ENCODE measurements around the gene FAM177A1. TPM values are rescaled to one million over a fixed set of nuclear protein-coding genes. Genes with fewer than 3 reads are reported as not detected.
A peak's percentile ranks its signal among the peaks of the same experiment; 100 is the strongest.

Gene FAM177A1
- total RNA-seq, 1 donor from 2014 or later = 94.8 TPM

DNA sequence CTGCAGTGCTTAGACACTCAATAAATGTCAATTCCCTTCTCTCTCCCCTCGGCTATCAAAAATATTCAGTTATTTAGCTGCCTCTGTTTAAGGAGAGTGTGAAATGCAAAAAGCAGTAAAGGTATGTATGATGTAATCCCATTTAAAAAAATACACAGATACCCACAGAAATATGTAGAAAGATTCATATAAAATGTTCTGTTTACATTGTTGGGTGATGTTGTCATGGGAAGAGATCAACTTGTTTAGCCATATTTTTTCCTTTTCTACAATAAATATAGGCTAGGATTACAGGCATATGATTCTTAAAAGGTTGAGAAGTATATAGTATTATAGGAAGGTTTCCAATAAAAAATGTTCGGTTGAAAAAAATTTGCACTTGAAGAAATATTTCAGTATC is 68.0 kb downstream of the FAM177A1 start:
- Histone ChIP-seq H3K36me3 (ENCODE audit: insufficient read depth, low read length) (peaks cover 34% of the 10 kb centered on the region), H3K9ac (ENCODE audit: low read length) (no peak overlapping the region), H4K20me1 (ENCODE audit: insufficient read depth, low read length) (peaks cover 6% of the 10 kb centered on the region), H3K79me2 (ENCODE audit: insufficient read depth, low read length) (peaks cover 29% of the 10 kb centered on the region), H3K27me3 (ENCODE audit: insufficient read depth, low read length) (no peaks in the 10 kb centered on the region), H2AFZ (ENCODE audit: low read depth, low read length) (no peak overlapping the region), H3K4me2 (ENCODE audit: low read length) (no peak overlapping the region), H3K9me3 (ENCODE audit: insufficient read depth, low read depth, low read length) (peaks cover 2% of the 10 kb centered on the region), H3K4me1 (ENCODE audit: insufficient read depth, low read length) (no peaks in the 10 kb centered on the region), H3K4me3 (ENCODE audit: insufficient read depth, low read depth, low read length) (no peak overlapping the region), H3K27ac (ENCODE audit: low read depth, low read length) (peak overlapping the region; percentile 42)
- no peak for DNase-seq (ENCODE audit: low read depth)
- Mint-ChIP-seq H3K27ac (ENCODE audit: unreplicated experiment) (peak overlapping the region; percentile 35), H3K4me1 (ENCODE audit: low read depth, unreplicated experiment) (peaks cover 4% of the 10 kb centered on the region), H3K4me3 (ENCODE audit: unreplicated experiment) (no peak overlapping the region), H3K36me3 (ENCODE audit: low read depth, unreplicated experiment) (peaks cover 32% of the 10 kb centered on the region), H3K27me3 (ENCODE audit: low read depth, unreplicated experiment) (no peaks in the 10 kb centered on the region), H3K9me3 (ENCODE audit: unreplicated experiment) (no peaks in the 10 kb centered on the region)
- FAIRE-seq = no peak
- no peak for TF ChIP-seq EZH2 (IDR thresholded peaks at IDR 0.05; ENCODE audit: insufficient read depth, low read length)
- TF ChIP-seq, protein P1, sequence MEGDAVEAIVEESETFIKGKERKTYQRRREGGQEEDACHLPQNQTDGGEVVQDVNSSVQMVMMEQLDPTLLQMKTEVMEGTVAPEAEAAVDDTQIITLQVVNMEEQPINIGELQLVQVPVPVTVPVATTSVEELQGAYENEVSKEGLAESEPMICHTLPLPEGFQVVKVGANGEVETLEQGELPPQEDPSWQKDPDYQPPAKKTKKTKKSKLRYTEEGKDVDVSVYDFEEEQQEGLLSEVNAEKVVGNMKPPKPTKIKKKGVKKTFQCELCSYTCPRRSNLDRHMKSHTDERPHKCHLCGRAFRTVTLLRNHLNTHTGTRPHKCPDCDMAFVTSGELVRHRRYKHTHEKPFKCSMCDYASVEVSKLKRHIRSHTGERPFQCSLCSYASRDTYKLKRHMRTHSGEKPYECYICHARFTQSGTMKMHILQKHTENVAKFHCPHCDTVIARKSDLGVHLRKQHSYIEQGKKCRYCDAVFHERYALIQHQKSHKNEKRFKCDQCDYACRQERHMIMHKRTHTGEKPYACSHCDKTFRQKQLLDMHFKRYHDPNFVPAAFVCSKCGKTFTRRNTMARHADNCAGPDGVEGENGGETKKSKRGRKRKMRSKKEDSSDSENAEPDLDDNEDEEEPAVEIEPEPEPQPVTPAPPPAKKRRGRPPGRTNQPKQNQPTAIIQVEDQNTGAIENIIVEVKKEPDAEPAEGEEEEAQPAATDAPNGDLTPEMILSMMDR (IDR thresholded peaks at IDR 0.05; ENCODE audit: insufficient read depth, low read depth, low read length) = no peak

DNA sequence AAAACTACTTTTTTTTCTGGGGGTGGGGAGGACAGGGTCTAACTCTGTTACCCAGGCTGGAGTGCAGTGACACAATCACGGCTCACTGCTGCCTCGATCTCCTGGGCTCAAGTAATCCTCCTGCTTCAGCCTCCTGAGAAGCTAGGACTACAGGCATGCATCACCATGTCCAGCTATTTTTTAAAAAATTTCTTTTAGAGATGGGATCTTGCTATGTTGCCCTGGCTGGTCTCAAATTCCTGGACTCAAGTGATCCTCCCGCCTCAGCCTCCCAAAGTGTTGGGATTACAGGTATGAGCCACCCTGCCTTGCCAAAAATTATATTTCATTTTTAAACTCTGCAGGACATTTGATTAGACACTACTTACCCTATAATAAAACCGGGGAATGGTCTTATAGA is 70.2 kb downstream of the FAM177A1 start:
- Histone ChIP-seq H3K79me2 (ENCODE audit: insufficient read depth, low read length) (peaks cover 41% of the 10 kb centered on the region), H3K9me3 (ENCODE audit: insufficient read depth, low read depth, low read length) (peaks cover 2% of the 10 kb centered on the region), H3K4me3 (ENCODE audit: insufficient read depth, low read depth, low read length) (no peak overlapping the region), H3K27me3 (ENCODE audit: insufficient read depth, low read length) (no peaks in the 10 kb centered on the region), H3K36me3 (ENCODE audit: insufficient read depth, low read length) (peaks cover 22% of the 10 kb centered on the region), H3K27ac (ENCODE audit: low read depth, low read length) (no peak overlapping the region), H4K20me1 (ENCODE audit: insufficient read depth, low read length) (peaks cover 6% of the 10 kb centered on the region), H2AFZ (ENCODE audit: low read depth, low read length) (no peak overlapping the region), H3K9ac (ENCODE audit: low read length) (no peak overlapping the region), H3K4me2 (ENCODE audit: low read length) (no peak overlapping the region), H3K4me1 (ENCODE audit: insufficient read depth, low read length) (no peaks in the 10 kb centered on the region)
- H3K36me3 Mint-ChIP-seq (ENCODE audit: low read depth, unreplicated experiment) = peaks cover 30% of the 10 kb centered on the region
- TF ChIP-seq, protein P1 (IDR thresholded peaks at IDR 0.05; ENCODE audit: insufficient read depth, low read depth, low read length) = no peak
- no peak for TF ChIP-seq EZH2 (IDR thresholded peaks at IDR 0.05; ENCODE audit: insufficient read depth, low read length)
- DNase-seq (ENCODE audit: low read depth) (no peak), FAIRE-seq (no peak)
- no peaks in the 10 kb centered on the region for H3K27me3 Mint-ChIP-seq (ENCODE audit: low read depth, unreplicated experiment)
- H3K9me3 Mint-ChIP-seq (ENCODE audit: unreplicated experiment) = no peaks in the 10 kb centered on the region
- no peak overlapping the region for H3K27ac Mint-ChIP-seq (ENCODE audit: unreplicated experiment)
- H3K4me3 Mint-ChIP-seq (ENCODE audit: unreplicated experiment) = no peak overlapping the region
- H3K4me1 Mint-ChIP-seq (ENCODE audit: low read depth, unreplicated experiment) = peaks cover 9% of the 10 kb centered on the region

DNA sequence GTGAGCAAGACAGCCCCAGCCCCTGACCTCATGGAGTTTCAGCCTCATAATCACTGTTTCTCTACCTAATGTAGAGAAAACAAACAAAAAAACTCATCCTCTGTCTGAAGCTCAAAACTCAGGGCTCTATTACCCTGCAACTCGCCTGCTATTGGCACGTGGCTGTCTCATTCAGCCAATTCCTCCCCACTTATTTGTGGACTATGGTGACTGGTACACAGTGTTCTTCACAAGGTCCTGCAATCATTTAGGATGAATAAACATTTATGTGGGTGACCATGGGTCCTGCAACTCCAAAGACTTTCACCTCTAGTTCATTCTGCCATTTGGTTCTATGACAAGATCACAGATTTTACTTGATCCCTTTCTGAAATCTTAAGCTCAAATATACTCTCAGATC is 71.0 kb downstream of the FAM177A1 start:
- Histone ChIP-seq H3K4me3 (ENCODE audit: insufficient read depth, low read depth, low read length) (no peak overlapping the region), H3K79me2 (ENCODE audit: insufficient read depth, low read length) (peaks cover 41% of the 10 kb centered on the region), H4K20me1 (ENCODE audit: insufficient read depth, low read length) (peaks cover 6% of the 10 kb centered on the region), H3K4me2 (ENCODE audit: low read length) (no peak overlapping the region), H2AFZ (ENCODE audit: low read depth, low read length) (no peak overlapping the region), H3K4me1 (ENCODE audit: insufficient read depth, low read length) (no peaks in the 10 kb centered on the region), H3K27ac (ENCODE audit: low read depth, low read length) (no peak overlapping the region), H3K27me3 (ENCODE audit: insufficient read depth, low read length) (no peaks in the 10 kb centered on the region), H3K9me3 (ENCODE audit: insufficient read depth, low read depth, low read length) (no peaks in the 10 kb centered on the region), H3K36me3 (ENCODE audit: insufficient read depth, low read length) (peaks cover 13% of the 10 kb centered on the region), H3K9ac (ENCODE audit: low read length) (no peak overlapping the region)
- H3K4me3 Mint-ChIP-seq (ENCODE audit: unreplicated experiment) = no peak overlapping the region
- H3K27me3 Mint-ChIP-seq (ENCODE audit: low read depth, unreplicated experiment) = no peaks in the 10 kb centered on the region
- DNase-seq (ENCODE audit: low read depth) = no peak
- no peak overlapping the region for H3K27ac Mint-ChIP-seq (ENCODE audit: unreplicated experiment)
- FAIRE-seq = no peak
- no peak for TF ChIP-seq EZH2 (IDR thresholded peaks at IDR 0.05; ENCODE audit: insufficient read depth, low read length)
- TF ChIP-seq, protein P1 (IDR thresholded peaks at IDR 0.05; ENCODE audit: insufficient read depth, low read depth, low read length) = no peak
- H3K9me3 Mint-ChIP-seq (ENCODE audit: unreplicated experiment) = no peaks in the 10 kb centered on the region
- peaks cover 9% of the 10 kb centered on the region for H3K4me1 Mint-ChIP-seq (ENCODE audit: low read depth, unreplicated experiment)
- peaks cover 22% of the 10 kb centered on the region for H3K36me3 Mint-ChIP-seq (ENCODE audit: low read depth, unreplicated experiment)

Data from astrocyte (in vitro differentiated cells and primary cell).